Esophagus muscularis mucosa (tissue), 3 donors: Measurements from ENCODE around the gene ULK4.

Source experiments
- POLR2AphosphoS5 ChIP-seq, 2 donors: sonication (generic); formaldehyde crosslinking; IDR thresholded peaks; one replicate each; pipeline ENCODE4 v1.6.1; 2017; ENCODE audit warnings: antibody characterized with exemption in 2 of 2
- TF ChIP-seq, protein P1 (sequence below), 3 experiments: fragments of 200-600 bp in 2 of 3; fragments of 450-650 bp in 1 of 3; sonication (generic) in 2 of 3; IDR thresholded peaks; one replicate each; pipeline ENCODE4 v1.5.1; 2017 to 2019; ENCODE audit warnings: antibody characterized with exemption in 3 of 3, mild to moderate bottlenecking in 2 of 3, moderate library complexity in 1 of 3

DNA sequence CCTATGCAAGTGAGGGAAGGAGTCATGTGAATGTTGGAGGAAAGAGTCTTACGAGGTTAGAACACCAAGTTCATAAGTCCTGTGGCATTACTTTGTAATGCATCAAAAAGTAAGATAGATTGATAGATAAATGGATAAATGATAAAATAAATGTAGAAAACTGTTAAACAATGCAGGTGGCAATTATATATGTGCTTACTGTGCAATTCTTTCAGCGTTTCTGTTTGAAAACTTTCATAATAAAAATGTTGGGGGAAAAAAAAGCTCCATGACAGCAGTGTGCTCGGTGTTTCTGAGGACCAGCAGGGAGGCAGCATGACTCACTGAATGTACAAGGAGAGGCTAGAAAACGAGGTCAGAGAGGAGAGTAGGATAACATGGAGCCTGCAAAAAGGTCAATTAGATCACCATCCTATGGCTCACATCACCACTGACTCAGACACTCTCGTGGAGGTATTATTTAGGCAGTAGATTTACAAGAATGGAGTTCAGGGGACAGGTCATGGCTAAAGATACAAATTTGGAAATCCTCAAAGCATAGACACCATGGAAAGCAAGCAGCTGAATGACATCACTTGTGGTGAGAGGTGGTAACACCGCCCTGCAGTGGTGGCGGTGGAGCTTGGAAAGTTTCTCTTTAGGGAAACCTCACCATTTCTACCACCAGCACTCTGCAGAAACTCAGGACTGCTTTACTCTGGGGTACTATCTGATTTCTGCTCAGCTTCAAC, 542.8 kb downstream of the ULK4 start:
- TF ChIP-seq, protein P1, sequence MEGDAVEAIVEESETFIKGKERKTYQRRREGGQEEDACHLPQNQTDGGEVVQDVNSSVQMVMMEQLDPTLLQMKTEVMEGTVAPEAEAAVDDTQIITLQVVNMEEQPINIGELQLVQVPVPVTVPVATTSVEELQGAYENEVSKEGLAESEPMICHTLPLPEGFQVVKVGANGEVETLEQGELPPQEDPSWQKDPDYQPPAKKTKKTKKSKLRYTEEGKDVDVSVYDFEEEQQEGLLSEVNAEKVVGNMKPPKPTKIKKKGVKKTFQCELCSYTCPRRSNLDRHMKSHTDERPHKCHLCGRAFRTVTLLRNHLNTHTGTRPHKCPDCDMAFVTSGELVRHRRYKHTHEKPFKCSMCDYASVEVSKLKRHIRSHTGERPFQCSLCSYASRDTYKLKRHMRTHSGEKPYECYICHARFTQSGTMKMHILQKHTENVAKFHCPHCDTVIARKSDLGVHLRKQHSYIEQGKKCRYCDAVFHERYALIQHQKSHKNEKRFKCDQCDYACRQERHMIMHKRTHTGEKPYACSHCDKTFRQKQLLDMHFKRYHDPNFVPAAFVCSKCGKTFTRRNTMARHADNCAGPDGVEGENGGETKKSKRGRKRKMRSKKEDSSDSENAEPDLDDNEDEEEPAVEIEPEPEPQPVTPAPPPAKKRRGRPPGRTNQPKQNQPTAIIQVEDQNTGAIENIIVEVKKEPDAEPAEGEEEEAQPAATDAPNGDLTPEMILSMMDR (IDR thresholded peaks at IDR 0.05) = no peak
- no peak for TF ChIP-seq POLR2AphosphoS5 (IDR thresholded peaks at IDR 0.05)
